NB4 (cell line): ENCODE measurements around the gene SPEG.

ENCODE experiments used
- DNase-seq: peaks from one replicate; pipeline ENCODE4 v3.0.0; 2010; ENCODE audit warnings: low read depth
- H3K4me3 ChIP-seq: one replicate; pipeline ENCODE4 v1.5.1; 2011; ENCODE audit warnings: mild to moderate bottlenecking, low read depth, low read length, moderate library complexity
- MYC ChIP-seq: IDR thresholded peaks from 2 replicates; pipeline ENCODE4 v1.6.1; 2011; ENCODE audit warnings: low read depth, low read length
- POLR2A ChIP-seq: IDR thresholded peaks from 2 replicates; pipeline ENCODE4 v1.6.1; 2011; ENCODE audit warnings: mild to moderate bottlenecking; ENCODE audit not compliant: insufficient read length; ENCODE audit errors: extremely low read depth
- TF ChIP-seq, protein P1 (sequence below): IDR thresholded peaks from 2 replicates; pipeline ENCODE4 v1.6.1; 2011; ENCODE audit warnings: low read depth, low read length
- TF ChIP-seq, protein P2 (sequence below): IDR thresholded peaks from one replicate; pipeline ENCODE4 v1.5.1; 2012; ENCODE audit warnings: low read depth, low read length

Gene SPEG

DNA sequence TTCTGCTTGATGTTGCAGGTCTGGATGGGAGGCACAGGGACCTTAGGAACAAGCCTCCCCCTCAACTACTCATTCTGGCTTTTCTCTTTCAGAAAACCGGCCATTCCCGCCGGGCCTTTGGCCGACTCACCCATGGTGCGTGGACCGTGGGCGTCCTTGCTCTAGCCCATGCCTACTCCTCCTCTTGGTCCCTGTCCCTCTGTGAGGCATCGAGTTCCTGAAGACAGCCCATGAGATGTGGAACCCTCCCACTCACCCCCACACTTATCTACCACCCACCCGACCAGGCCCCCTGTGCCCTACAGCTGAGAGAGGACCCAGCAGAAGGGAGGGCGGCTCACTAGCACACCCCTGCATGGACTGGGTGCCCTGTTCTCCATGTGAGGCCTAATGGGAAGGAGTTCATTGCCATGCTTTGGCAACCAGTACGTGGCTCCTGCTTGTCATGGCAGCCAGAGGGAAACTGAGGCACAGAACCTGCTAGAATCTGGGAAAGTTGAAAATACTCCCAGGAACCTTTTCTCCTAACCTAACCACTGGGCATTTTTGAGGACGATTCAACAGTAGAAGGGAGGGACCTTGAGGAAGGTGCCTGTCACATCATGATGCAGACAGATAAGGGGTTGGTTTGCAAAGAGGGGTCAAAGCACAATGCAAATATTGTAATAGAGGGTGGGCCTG, 8.5 kb downstream of the SPEG start:
- DNase-seq: no peak
- TF ChIP-seq, protein P1, sequence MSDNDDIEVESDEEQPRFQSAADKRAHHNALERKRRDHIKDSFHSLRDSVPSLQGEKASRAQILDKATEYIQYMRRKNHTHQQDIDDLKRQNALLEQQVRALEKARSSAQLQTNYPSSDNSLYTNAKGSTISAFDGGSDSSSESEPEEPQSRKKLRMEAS: no peak
- TF ChIP-seq, protein P2, sequence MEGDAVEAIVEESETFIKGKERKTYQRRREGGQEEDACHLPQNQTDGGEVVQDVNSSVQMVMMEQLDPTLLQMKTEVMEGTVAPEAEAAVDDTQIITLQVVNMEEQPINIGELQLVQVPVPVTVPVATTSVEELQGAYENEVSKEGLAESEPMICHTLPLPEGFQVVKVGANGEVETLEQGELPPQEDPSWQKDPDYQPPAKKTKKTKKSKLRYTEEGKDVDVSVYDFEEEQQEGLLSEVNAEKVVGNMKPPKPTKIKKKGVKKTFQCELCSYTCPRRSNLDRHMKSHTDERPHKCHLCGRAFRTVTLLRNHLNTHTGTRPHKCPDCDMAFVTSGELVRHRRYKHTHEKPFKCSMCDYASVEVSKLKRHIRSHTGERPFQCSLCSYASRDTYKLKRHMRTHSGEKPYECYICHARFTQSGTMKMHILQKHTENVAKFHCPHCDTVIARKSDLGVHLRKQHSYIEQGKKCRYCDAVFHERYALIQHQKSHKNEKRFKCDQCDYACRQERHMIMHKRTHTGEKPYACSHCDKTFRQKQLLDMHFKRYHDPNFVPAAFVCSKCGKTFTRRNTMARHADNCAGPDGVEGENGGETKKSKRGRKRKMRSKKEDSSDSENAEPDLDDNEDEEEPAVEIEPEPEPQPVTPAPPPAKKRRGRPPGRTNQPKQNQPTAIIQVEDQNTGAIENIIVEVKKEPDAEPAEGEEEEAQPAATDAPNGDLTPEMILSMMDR: no peak
- TF ChIP-seq POLR2A (no peak), MYC (no peak)
- no peak overlapping the region for H3K4me3 ChIP-seq

DNA sequence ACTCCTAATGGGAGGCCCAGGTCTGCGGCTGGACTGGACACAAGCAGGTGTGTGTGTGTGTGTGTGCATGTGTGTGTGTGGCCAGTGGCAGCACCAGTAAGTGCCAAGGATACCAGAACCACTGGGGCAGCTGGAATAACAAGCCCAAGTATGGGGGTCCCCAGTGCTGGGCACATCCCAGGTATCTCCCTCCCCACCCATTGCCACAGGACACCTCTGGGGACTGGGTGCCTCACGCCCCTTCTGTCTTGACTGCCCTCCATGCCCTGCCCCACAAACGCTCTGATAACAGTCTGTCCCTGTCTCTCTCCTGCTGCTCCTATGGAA, 9.0 kb downstream of the SPEG start:
- no peak overlapping the region for H3K4me3 ChIP-seq
- no peak for TF ChIP-seq MYC
- TF ChIP-seq, protein P1: no peak
- no peak for TF ChIP-seq POLR2A

DNA sequence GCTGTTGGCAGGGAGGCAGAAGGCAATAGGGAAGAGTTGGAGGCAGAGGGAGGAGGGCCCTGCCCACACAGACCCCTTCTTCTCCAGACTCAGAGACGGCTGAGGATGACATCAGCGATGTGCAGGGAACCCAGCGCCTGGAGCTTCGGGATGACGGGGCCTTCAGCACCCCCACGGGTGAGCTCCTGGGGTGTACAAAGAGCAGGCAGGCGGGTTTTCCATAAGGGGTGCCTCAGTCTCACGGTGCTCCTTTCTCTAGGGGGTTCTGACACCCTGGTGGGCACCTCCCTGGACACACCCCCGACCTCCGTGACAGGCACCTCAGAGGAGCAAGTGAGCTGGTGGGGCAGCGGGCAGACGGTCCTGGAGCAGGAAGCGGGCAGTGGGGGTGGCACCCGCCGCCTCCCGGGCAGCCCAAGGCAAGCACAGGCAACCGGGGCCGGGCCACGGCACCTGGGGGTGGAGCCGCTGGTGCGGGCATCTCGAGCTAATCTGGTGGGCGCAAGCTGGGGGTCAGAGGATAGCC, 10.0 kb downstream of the SPEG start:
- H3K4me3 ChIP-seq: no peak overlapping the region
- DNase-seq: no peak
- TF ChIP-seq, protein P2: no peak

More for the DNA sequence above, 9.0 kb downstream of the SPEG start:
- no peak for DNase-seq

DNA sequence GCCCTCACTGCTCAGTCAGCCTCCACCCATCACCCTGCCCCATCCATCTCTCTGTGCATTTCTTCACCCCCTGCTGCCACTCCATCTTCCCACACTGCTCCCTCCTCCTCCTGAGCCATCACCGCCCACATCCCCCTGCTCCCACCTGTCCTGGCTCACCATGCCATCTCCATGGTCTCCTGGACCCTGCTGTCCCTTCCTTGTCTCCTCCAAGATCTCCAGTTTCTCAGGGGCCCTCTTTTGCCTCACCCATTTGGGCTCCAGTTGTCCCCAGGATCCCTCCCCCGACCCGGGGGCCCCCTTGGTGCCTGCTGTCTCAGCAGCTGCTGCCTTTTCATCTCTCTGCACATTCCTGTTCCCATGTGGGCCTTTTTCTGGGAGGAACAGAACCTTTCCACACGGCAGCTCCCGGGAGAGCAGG, 10.6 kb downstream of the SPEG start:
- H3K4me3 ChIP-seq: no peak overlapping the region
- DNase-seq: no peak
- TF ChIP-seq, protein P2: no peak
- TF ChIP-seq, protein P1: no peak
- TF ChIP-seq MYC (no peak), POLR2A (no peak)

DNA sequence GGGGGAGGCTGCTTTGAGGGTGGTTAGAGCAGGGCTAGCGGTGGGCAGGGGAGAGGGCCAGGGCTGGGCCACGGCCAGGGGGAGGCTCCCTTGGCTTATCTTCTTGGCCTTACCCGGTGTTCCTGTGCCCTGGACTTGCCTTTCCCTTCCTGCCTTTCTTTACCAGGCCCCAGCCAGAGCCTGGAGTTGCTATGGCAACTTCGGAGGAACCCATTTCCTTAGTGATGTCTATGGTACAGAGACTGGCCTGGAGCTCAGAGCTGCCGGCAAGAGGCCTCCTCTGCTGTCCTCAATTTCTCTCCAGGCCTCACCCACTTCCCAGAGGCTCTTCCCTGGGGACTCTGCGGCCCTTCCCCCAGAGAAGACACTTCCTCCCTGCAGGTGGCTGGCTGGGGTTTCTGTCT, 11.5 kb downstream of the SPEG start:
- H3K4me3 ChIP-seq: no peak overlapping the region
- peak; percentile 70 for DNase-seq
- TF ChIP-seq, protein P2: no peak
- no peak for TF ChIP-seq MYC
- no peak for TF ChIP-seq POLR2A
- TF ChIP-seq, protein P1: no peak

DNA sequence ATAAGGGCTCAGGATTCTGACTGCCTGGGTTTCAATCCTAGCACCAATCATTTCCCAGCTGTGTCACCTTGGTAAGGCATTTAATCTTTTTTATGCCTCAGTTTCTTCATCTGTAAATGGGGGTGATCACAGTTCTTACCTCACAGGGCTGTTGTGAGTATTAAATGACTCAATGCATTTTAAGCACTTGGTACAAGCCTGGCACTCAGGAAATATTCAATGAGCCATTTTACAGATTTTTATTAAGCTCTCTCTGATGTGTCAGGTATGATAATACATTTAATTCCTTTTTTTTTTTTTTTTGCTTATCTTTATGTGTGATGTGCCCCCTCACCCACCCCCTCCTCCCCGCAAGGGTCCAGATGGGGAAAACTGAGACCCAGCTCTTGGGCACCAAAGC, 12.0 kb downstream of the SPEG start:
- H3K4me3 ChIP-seq: no peak overlapping the region
- TF ChIP-seq, protein P1: no peak
- TF ChIP-seq MYC (no peak), POLR2A (no peak)
- TF ChIP-seq, protein P2: no peak
- no peak for DNase-seq
